Dendritic cell treated with granulocyte-macrophage colony-stimulating factor and Interleukin-4, amounts not matched to agents 40 ng/mL and 50 ng/mL, for 4 days (primary cell): ENCODE results near the gene STX16.

Source experiments
- H3K27ac Mint-ChIP-seq: one replicate; pipeline ENCODE4 v1.8.0; 2022; ENCODE audit warnings: mild to moderate bottlenecking, mixed read lengths
- H3K27me3 Mint-ChIP-seq: one replicate; pipeline ENCODE4 v1.8.0; 2022; ENCODE audit warnings: mild to moderate bottlenecking, mixed read lengths
- H3K36me3 Mint-ChIP-seq: one replicate; pipeline ENCODE4 v1.8.0; 2022; ENCODE audit warnings: low read depth, mixed read lengths
- H3K4me1 Mint-ChIP-seq: one replicate; pipeline ENCODE4 v1.8.0; 2022; ENCODE audit warnings: low read depth, mixed read lengths
- H3K4me3 Mint-ChIP-seq: one replicate; pipeline ENCODE4 v1.8.0; 2022; ENCODE audit warnings: mild to moderate bottlenecking, moderate library complexity, mixed read lengths
- H3K9me3 Mint-ChIP-seq: one replicate; pipeline ENCODE4 v1.8.0; 2022; ENCODE audit warnings: mixed read lengths
- intact Hi-C: fragments of 100-400 bp; cut with micrococcal nuclease; formaldehyde crosslinking; loops from one replicate; pipeline ENCODE4 v1.15.0; 2022

Gene STX16

GRCh38 chr20:58613061-58613854 lies 37.8 kb upstream of the STX16 start:
- H3K27ac Mint-ChIP-seq = no peak overlapping the region
- no peaks in the 10 kb centered on the region for H3K4me1 Mint-ChIP-seq
- no peaks in the 10 kb centered on the region for H3K36me3 Mint-ChIP-seq
- H3K27me3 Mint-ChIP-seq = no peaks in the 10 kb centered on the region
- no peak overlapping the region for H3K4me3 Mint-ChIP-seq
- intact Hi-C loops = no loop called here
- no peaks in the 10 kb centered on the region for H3K9me3 Mint-ChIP-seq

- H3K4me3 Mint-ChIP-seq = no peak overlapping the region
- H3K9me3 Mint-ChIP-seq = no peaks in the 10 kb centered on the region
- H3K27ac Mint-ChIP-seq = no peak overlapping the region
- H3K27me3 Mint-ChIP-seq = peaks cover 6% of the 10 kb centered on the region
- no peaks in the 10 kb centered on the region for H3K4me1 Mint-ChIP-seq
- intact Hi-C loops = no loop called here
- no peaks in the 10 kb centered on the region for H3K36me3 Mint-ChIP-seq
Observed at GRCh38 chr20:58614366-58614765, 36.7 kb upstream of the STX16 start.

- Mint-ChIP-seq H3K27ac (no peak overlapping the region), H3K4me3 (no peak overlapping the region), H3K4me1 (no peaks in the 10 kb centered on the region), H3K9me3 (no peaks in the 10 kb centered on the region), H3K36me3 (no peaks in the 10 kb centered on the region), H3K27me3 (peaks cover 10% of the 10 kb centered on the region)
- intact Hi-C loops = no loop called here
Observed at GRCh38 chr20:58614984-58615760, 35.9 kb upstream of the STX16 start.

GRCh38 chr20:58616411-58616810 lies 34.7 kb upstream of the STX16 start:
- intact Hi-C loops = no loop called here
- Mint-ChIP-seq H3K36me3 (no peaks in the 10 kb centered on the region), H3K27ac (no peak overlapping the region), H3K27me3 (peaks cover 10% of the 10 kb centered on the region), H3K4me3 (no peak overlapping the region), H3K9me3 (no peaks in the 10 kb centered on the region), H3K4me1 (no peaks in the 10 kb centered on the region)

- no peak overlapping the region for H3K27ac Mint-ChIP-seq
- intact Hi-C loops = no loop called here
- no peak overlapping the region for H3K4me3 Mint-ChIP-seq
- no peaks in the 10 kb centered on the region for H3K4me1 Mint-ChIP-seq
- no peaks in the 10 kb centered on the region for H3K9me3 Mint-ChIP-seq
- H3K27me3 Mint-ChIP-seq = peaks cover 14% of the 10 kb centered on the region
- no peaks in the 10 kb centered on the region for H3K36me3 Mint-ChIP-seq
Observed at GRCh38 chr20:58617158-58617557, 33.9 kb upstream of the STX16 start.

- intact Hi-C loops = no loop called here
- peaks cover 14% of the 10 kb centered on the region for H3K27me3 Mint-ChIP-seq
- no peaks in the 10 kb centered on the region for H3K9me3 Mint-ChIP-seq
- no peak overlapping the region for H3K4me3 Mint-ChIP-seq
- H3K27ac Mint-ChIP-seq = no peak overlapping the region
- H3K36me3 Mint-ChIP-seq = no peaks in the 10 kb centered on the region
- H3K4me1 Mint-ChIP-seq = no peaks in the 10 kb centered on the region
Observed at GRCh38 chr20:58618351-58619076, 32.6 kb upstream of the STX16 start.

- intact Hi-C loops = no loop called here
- no peaks in the 10 kb centered on the region for H3K9me3 Mint-ChIP-seq
- no peak overlapping the region for H3K4me3 Mint-ChIP-seq
- H3K27me3 Mint-ChIP-seq = peaks cover 14% of the 10 kb centered on the region
- H3K4me1 Mint-ChIP-seq = no peaks in the 10 kb centered on the region
- H3K27ac Mint-ChIP-seq = no peak overlapping the region
- H3K36me3 Mint-ChIP-seq = no peaks in the 10 kb centered on the region
Observed at GRCh38 chr20:58619077-58619863, 31.8 kb upstream of the STX16 start.

- Mint-ChIP-seq H3K27ac (no peak overlapping the region), H3K27me3 (peaks cover 14% of the 10 kb centered on the region), H3K36me3 (no peaks in the 10 kb centered on the region), H3K4me1 (no peaks in the 10 kb centered on the region), H3K9me3 (no peaks in the 10 kb centered on the region), H3K4me3 (no peak overlapping the region)
- intact Hi-C loops = no loop called here
Observed at GRCh38 chr20:58619864-58620431, 31.1 kb upstream of the STX16 start.

- Mint-ChIP-seq H3K4me3 (no peak overlapping the region), H3K27ac (no peak overlapping the region), H3K9me3 (no peaks in the 10 kb centered on the region), H3K4me1 (peaks cover 5% of the 10 kb centered on the region), H3K36me3 (no peaks in the 10 kb centered on the region), H3K27me3 (peaks cover 16% of the 10 kb centered on the region)
- intact Hi-C loops = no loop called here
Observed at GRCh38 chr20:58621906-58622548, 29.1 kb upstream of the STX16 start.

GRCh38 chr20:58622671-58623578 lies 28.2 kb upstream of the STX16 start:
- Mint-ChIP-seq H3K9me3 (no peaks in the 10 kb centered on the region), H3K4me1 (peaks cover 8% of the 10 kb centered on the region), H3K4me3 (no peak overlapping the region), H3K27me3 (peaks cover 16% of the 10 kb centered on the region), H3K36me3 (no peaks in the 10 kb centered on the region), H3K27ac (no peak overlapping the region)
- intact Hi-C loops = no loop called here

GRCh38 chr20:58623579-58624473 lies 27.3 kb upstream of the STX16 start:
- Mint-ChIP-seq H3K4me3 (no peak overlapping the region), H3K27ac (no peak overlapping the region), H3K36me3 (no peaks in the 10 kb centered on the region), H3K9me3 (no peaks in the 10 kb centered on the region), H3K4me1 (peaks cover 8% of the 10 kb centered on the region), H3K27me3 (peaks cover 16% of the 10 kb centered on the region)
- intact Hi-C loops = no loop called here
